Natural killer cell (primary cell): ENCODE results near the gene DIP2C. TPM values are rescaled to one million over a fixed set of nuclear protein-coding genes. Genes with fewer than 3 reads are reported as not detected.

ENCODE experiments used
- ATAC-seq, 3 donors: fragments of 150-1000 bp in 2 of 3; fragments of 200-7000 bp in 1 of 3; cut with Tn5 transposase; 1 replicate in 1 of 3; 2 replicates in 2 of 3; pipeline ENCODE4 v1.10.0; 2021; ENCODE audit warnings: mild to moderate bottlenecking in 2 of 3, moderate library complexity in 2 of 3
- DNase-seq, 2 donors: peaks; one replicate each; pipeline versions ENCODE4 v3.0.0 to v3.0.0-alpha.2; 2013 to 2021; ENCODE audit warnings: mixed read lengths in 1 of 2
- H3K27ac ChIP-seq: one replicate; pipeline ENCODE4 v1.5.1; 2013; ENCODE audit warnings: mild to moderate bottlenecking, low read length
- H3K27me3 ChIP-seq: one replicate; pipeline ENCODE4 v1.6.1; 2013; ENCODE audit warnings: low read length; ENCODE audit not compliant: control insufficient read depth, insufficient read depth
- H3K36me3 ChIP-seq: one replicate; pipeline ENCODE4 v1.6.1; 2013; ENCODE audit warnings: low read length; ENCODE audit not compliant: control insufficient read depth, insufficient read depth
- H3K4me1 ChIP-seq: one replicate; pipeline ENCODE4 v1.6.1; 2013; ENCODE audit warnings: low read length; ENCODE audit not compliant: control insufficient read depth, insufficient read depth
- H3K4me3 ChIP-seq: one replicate; pipeline ENCODE4 v1.5.1; 2013; ENCODE audit warnings: low read length
- H3K9me3 ChIP-seq: one replicate; pipeline ENCODE4 v1.6.1; 2013; ENCODE audit warnings: low read length; ENCODE audit not compliant: control insufficient read depth, insufficient read depth
- H3K27ac Mint-ChIP-seq, 2 donors: one replicate each; pipeline ENCODE4 v1.8.0; 2022; ENCODE audit warnings: mild to moderate bottlenecking in 2 of 2, mixed read lengths in 2 of 2, moderate library complexity in 1 of 2
- H3K27me3 Mint-ChIP-seq, 2 donors: one replicate each; pipeline ENCODE4 v1.8.0; 2022; ENCODE audit warnings: low read depth in 2 of 2, mixed read lengths in 2 of 2
- H3K36me3 Mint-ChIP-seq: one replicate; pipeline ENCODE4 v1.8.0; 2022; ENCODE audit warnings: mixed read lengths
- H3K4me1 Mint-ChIP-seq, 2 donors: one replicate each; pipeline ENCODE4 v1.8.0; 2022; ENCODE audit warnings: mixed read lengths in 2 of 2
- H3K4me3 Mint-ChIP-seq: one replicate; pipeline ENCODE4 v1.8.0; 2022; ENCODE audit warnings: mild to moderate bottlenecking, moderate library complexity, mixed read lengths
- H3K9me3 Mint-ChIP-seq, 2 donors: one replicate each; pipeline ENCODE4 v1.8.0; 2022; ENCODE audit warnings: mixed read lengths in 2 of 2
- WGBS: methylation state at CpG from one replicate; pipeline ENCODE4 v1.1.7; 2013; ENCODE audit warnings: missing lambda C conversion rate; ENCODE audit not compliant: insufficient coverage; 5-methylcytosine and 5-hydroxymethylcytosine counted together
- intact Hi-C: fragments of 100-400 bp; cut with micrococcal nuclease; formaldehyde crosslinking; loops from one replicate; pipeline ENCODE4 v1.14.2; 2022
- total RNA-seq, 4 donors: library from RNA; stranded (reverse); fragments of 120-200 nt in 1 of 4; gene quantifications; one replicate each; pipeline versions ENCODE4 v1.2.3 to v1.2.4, GENCODE V29; 2013 to 2022
- TF ChIP-seq, protein P1 (sequence below): fragments of 200-600 bp; IDR thresholded peaks from one replicate; pipeline ENCODE4 v1.8.0; 2022; ENCODE audit warnings: antibody characterized with exemption

The DIP2C gene
- total RNA-seq, 3 donors from 2014 or later (not counting 1 experiment from before 2014, with no cell fraction given), result 1.5 to 5.8 (median 3.8) TPM

DNA sequence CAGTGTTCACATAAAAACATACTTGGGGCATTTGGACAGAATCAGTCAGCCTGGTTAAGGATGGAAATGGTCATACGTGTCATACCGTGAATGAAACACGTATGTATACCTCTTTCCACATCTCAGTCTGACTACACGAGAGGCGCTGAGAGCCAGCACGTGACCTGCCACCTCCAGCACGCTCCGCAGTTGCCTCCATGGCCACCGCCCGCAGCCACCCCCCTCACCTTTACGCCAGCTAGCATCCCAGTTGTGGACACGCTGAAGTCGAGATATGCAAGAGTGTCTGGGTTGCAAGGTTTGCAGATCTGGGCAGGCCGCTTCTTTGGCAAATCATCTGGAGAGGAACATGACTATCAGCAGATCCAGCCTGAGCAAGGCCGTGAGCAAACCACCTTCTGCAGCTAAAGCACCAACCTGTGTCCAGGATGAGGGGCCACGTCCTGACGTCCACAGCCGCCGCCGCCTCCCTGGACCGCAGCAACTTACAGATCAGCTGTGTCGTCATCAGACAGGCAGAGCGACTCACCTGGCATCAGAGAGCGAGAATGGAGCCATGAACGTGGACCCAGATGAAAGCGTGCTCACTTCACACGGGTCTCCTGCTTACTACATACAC, 344.8 kb downstream of the DIP2C start:
- no peak overlapping the region for H3K4me3 ChIP-seq
- no peaks in the 10 kb centered on the region for H3K9me3 ChIP-seq
- Mint-ChIP-seq H3K27ac (no peak overlapping the region), H3K4me3 (no peak overlapping the region), H3K36me3 (no peaks in the 10 kb centered on the region), H3K4me1 (peaks cover 0 to 5% of the 10 kb centered on the region in 2 donors), H3K9me3 (no peaks in the 10 kb centered on the region), H3K27me3 (peaks cover 0 to 3% of the 10 kb centered on the region in 2 donors)
- DNase-seq (no peak), ATAC-seq (no peak)
- TF ChIP-seq, protein P1, sequence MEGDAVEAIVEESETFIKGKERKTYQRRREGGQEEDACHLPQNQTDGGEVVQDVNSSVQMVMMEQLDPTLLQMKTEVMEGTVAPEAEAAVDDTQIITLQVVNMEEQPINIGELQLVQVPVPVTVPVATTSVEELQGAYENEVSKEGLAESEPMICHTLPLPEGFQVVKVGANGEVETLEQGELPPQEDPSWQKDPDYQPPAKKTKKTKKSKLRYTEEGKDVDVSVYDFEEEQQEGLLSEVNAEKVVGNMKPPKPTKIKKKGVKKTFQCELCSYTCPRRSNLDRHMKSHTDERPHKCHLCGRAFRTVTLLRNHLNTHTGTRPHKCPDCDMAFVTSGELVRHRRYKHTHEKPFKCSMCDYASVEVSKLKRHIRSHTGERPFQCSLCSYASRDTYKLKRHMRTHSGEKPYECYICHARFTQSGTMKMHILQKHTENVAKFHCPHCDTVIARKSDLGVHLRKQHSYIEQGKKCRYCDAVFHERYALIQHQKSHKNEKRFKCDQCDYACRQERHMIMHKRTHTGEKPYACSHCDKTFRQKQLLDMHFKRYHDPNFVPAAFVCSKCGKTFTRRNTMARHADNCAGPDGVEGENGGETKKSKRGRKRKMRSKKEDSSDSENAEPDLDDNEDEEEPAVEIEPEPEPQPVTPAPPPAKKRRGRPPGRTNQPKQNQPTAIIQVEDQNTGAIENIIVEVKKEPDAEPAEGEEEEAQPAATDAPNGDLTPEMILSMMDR, result no peak
- H3K27me3 ChIP-seq, result no peaks in the 10 kb centered on the region
- no peak overlapping the region for H3K27ac ChIP-seq
- no peaks in the 10 kb centered on the region for H3K4me1 ChIP-seq
- H3K36me3 ChIP-seq, result no peaks in the 10 kb centered on the region
- intact Hi-C loops, result no loop called here
- 95% methylated on average over 27 of the region's 27 CpGs for WGBS

DNA sequence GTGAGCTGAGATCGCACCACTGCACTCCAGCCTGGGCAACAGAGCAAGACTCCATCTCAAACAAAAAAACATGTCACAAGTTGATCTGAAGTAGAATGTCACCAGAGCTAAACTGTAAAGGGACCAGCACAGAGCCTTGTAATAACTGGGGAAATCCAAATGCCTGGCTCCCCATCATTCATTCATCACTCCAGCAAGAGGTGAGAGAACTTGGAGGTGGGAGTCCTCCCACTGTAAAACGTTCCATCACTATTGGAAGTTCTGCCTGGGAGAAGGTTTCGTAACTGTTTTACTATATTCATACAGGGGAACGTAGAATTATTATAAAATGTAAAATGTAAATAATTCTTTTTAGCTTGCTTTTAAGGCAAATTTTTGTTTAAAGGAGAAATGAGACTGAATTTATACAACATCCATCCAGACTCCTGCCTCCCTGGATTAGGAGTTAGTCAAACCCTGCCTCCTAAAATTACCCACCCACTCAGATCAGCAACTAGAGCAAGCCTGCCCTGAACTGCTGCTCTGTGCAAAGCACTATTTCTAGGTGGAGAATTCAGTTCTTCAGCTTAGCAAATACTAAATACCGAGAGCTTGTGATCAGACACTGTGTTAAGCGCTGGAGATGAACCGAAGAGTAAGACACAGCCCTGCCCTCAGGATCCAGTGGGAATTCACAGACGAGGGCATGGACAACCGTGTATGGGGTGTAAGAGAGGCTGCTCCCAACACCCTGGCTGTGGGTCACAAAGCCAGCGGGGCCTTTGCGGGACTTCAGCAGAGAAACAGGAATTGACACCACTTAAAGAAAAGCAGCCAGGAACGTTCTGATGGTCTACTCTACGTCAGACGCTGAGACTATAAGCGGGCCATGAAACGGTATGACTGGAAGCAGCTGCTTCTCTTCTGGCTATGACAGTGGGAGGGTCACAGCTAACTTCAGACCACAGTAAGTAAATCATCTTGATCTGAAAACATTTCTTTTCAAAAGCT, 345.9 kb downstream of the DIP2C start:
- TF ChIP-seq, protein P1, result no peak
- Mint-ChIP-seq H3K4me1 (peaks cover 0 to 5% of the 10 kb centered on the region in 2 donors), H3K27me3 (peaks cover 0 to 3% of the 10 kb centered on the region in 2 donors), H3K4me3 (no peak overlapping the region), H3K36me3 (no peaks in the 10 kb centered on the region), H3K9me3 (no peaks in the 10 kb centered on the region), H3K27ac (no peak overlapping the region)
- no peaks in the 10 kb centered on the region for H3K36me3 ChIP-seq
- no peaks in the 10 kb centered on the region for H3K4me1 ChIP-seq
- WGBS, result 92% methylated on average over 13 of the region's 16 CpGs
- no peak for ATAC-seq
- H3K27ac ChIP-seq, result no peak overlapping the region
- no peaks in the 10 kb centered on the region for H3K9me3 ChIP-seq
- no peak for DNase-seq
- intact Hi-C loops, result no loop called here
- no peak overlapping the region for H3K4me3 ChIP-seq
- H3K27me3 ChIP-seq, result no peaks in the 10 kb centered on the region

DNA sequence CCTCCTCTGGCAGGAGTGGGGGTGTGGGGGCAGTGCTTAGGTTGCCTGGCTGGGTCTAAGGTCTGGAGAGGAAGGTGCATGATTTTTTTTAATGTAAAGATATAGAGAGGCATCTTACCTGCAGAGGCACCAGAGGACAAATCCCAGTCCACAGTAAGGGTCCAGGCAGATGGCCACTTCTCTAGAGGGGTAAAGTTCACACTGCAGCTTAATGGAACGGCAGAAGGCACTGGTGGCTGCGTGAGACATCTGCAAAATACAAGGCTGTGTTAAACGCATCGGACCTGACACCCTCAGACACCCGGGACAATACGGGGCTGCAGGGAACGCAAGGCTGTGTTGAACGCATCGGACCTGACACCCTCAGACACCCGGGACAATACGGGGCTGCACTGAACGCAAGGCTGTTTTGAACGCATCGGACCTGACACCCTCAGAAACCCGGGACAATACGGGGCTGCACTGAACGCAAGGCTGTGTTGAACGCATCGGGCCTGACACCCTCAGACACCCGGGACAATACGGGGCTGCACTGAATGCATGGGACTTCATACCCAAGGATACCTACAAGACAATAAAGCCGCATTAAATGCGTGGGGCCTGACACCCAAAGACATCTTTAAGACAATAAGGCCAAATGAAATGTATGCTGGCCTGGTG, 348.3 kb downstream of the DIP2C start:
- 97% methylated on average over 23 of the region's 23 CpGs for WGBS
- Mint-ChIP-seq H3K36me3 (no peaks in the 10 kb centered on the region), H3K27ac (no peak overlapping the region), H3K27me3 (no peaks in the 10 kb centered on the region), H3K4me1 (peaks cover 0 to 10% of the 10 kb centered on the region in 2 donors), H3K4me3 (no peak overlapping the region), H3K9me3 (no peaks in the 10 kb centered on the region)
- no peaks in the 10 kb centered on the region for H3K9me3 ChIP-seq
- ATAC-seq (no peak), DNase-seq (no peak)
- H3K27ac ChIP-seq, result no peak overlapping the region
- intact Hi-C loops, result no loop called here
- H3K4me3 ChIP-seq, result no peak overlapping the region
- TF ChIP-seq, protein P1, result no peak
- no peaks in the 10 kb centered on the region for H3K4me1 ChIP-seq
- H3K27me3 ChIP-seq, result no peaks in the 10 kb centered on the region
- H3K36me3 ChIP-seq, result no peaks in the 10 kb centered on the region
